Measurements from ENCODE around the gene LVRN.

- TF ChIP-seq CTCF (IDR thresholded peaks at IDR 0.05) (no peak), POLR2A (IDR thresholded peaks at IDR 0.05) (no peak), POLR2AphosphoS5 (IDR thresholded peaks at IDR 0.05) (no peak), EP300 (IDR thresholded peaks at IDR 0.05) (no peak)
These were observed 22.0 kb upstream of the LVRN start for GRCh38 chr5:115940080-115940810.
